ENCODE measurements around the gene CUZD1. TPM values are rescaled to one million over a fixed set of nuclear protein-coding genes. Genes with fewer than 3 reads are reported as not detected.

Gene CUZD1, protein sequence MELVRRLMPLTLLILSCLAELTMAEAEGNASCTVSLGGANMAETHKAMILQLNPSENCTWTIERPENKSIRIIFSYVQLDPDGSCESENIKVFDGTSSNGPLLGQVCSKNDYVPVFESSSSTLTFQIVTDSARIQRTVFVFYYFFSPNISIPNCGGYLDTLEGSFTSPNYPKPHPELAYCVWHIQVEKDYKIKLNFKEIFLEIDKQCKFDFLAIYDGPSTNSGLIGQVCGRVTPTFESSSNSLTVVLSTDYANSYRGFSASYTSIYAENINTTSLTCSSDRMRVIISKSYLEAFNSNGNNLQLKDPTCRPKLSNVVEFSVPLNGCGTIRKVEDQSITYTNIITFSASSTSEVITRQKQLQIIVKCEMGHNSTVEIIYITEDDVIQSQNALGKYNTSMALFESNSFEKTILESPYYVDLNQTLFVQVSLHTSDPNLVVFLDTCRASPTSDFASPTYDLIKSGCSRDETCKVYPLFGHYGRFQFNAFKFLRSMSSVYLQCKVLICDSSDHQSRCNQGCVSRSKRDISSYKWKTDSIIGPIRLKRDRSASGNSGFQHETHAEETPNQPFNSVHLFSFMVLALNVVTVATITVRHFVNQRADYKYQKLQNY
- 0.39 and 0.98 TPM in 2 replicates for total RNA-seq

DNA sequence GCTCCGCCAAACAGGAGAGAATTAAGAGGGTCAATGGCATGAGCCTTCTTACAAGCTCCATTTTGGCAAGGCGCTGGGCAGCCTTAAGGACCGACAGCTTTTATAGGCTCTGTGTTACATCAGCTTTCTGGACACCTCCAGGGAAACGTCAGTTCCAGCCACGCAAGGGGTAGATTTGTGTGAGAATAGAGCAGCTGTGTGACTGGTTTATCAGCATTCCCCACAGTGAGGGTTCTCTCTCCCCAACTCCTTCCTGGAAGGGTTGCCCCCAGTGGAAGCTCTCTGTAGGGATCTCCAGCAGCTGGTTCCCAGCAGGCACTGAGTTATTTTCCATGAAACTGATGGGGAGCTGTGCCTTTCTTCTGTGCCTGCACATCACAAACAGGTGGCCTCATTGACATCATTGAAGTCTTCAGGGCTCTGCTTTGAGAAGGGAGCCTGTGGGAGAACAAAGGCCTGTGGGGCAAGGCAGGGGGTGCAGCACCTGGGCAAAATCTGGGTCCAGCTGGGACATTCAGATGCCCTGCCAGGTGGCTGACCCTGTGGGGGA lies at the start of gene CUZD1:
Gene CUZD1 (minus strand): TSS at position 75 of the 550 bp plus-strand sequence. CDS start 14 bp downstream, at position 61.

DNA sequence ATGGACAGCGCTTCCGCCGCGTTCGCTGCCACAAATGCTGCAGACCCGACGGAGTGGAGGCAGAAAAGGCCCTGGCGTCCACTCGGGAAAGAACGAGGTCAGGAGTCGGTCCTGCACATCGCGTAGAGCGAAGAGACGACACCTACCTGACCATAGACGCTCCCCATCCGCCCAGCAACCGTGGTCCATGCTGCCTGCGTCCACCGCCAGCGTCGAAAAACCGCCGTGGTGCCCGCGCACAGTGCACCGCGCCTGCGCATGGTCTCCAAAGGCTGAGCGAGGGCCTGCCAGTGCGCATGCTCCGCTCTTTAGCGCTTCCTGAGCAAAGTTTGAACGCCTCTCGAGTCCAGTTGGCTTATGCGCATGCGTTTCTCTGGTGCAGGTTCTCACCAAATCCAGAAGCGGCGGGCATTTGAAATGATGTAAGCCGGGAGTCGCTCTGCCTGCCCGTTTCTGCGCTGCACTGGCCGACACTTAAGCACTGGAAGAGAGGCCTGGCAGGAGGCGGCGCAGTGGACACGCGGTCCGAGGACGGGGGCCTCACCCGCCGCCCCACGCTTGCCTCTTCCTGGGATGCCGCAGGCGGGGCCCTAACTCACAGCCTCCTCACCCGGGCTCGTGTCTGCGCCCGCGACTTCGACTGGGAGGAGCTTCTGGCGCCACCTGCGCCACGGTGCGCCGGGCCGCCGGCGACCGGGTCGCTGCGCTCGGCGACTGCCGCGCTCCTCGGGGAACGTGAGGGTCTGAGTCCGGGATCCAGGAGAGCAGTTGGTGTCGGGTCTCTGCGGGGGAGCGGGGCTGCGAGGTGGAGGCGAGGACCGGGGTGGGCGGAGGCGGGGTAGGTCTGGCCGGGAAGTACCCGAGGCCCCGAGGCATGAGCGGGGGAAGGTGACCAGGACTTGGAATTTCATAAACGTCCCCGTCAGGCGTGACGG lies 33.9 kb upstream of the CUZD1 start, which contains the start of gene FAM24B:
Gene FAM24B (minus strand): TSS at position 243 of the 935 bp plus-strand sequence. CDS start 29,066 bp downstream, outside the sequence.

Other genes starting within 250 kb of the CUZD1 start
- not detected in 2 replicates for gene C10orf120, start 146.0 kb downstream of the CUZD1 start, total RNA-seq
- gene FAM24B, start 33.7 kb upstream of the CUZD1 start, total RNA-seq, result 2.6 and 2.7 TPM in 2 replicates
- gene FAM24A, start 64.8 kb upstream of the CUZD1 start, total RNA-seq, result not detected in 2 replicates
- gene C10orf88, start 108.4 kb upstream of the CUZD1 start, total RNA-seq, result 7.4 and 7.9 TPM in 2 replicates
- 3.3 and 4.7 TPM in 2 replicates for gene PSTK, start 134.5 kb upstream of the CUZD1 start, total RNA-seq
- gene IKZF5, start 162.9 kb upstream of the CUZD1 start, total RNA-seq, result 4.3 and 6.1 TPM in 2 replicates
- gene ACADSB, start 163.1 kb upstream of the CUZD1 start, total RNA-seq, result 2.7 and 3.5 TPM in 2 replicates